GM08714 (cell line): Measurements from ENCODE around the gene SHISA3.
"Not testable (repeated sequence)": the region's sequence is repeated elsewhere in the genome, so short reads cannot be mapped to it uniquely, and the experiment has no call there.

ENCODE experiments used
- H3K4me3 ChIP-seq: fragments of 200-500 bp; sonication (Bioruptor generic); 2 replicates; pipeline ENCODE4 v1.5.1; 2014; ENCODE audit warnings: mild to moderate bottlenecking, low read length, inconsistent platforms
- ZNF274 ChIP-seq: IDR thresholded peaks from 2 replicates; pipeline ENCODE4 v1.6.1; 2012; ENCODE audit warnings: mild to moderate bottlenecking, low read depth, low read length

SHISA3 gene

DNA sequence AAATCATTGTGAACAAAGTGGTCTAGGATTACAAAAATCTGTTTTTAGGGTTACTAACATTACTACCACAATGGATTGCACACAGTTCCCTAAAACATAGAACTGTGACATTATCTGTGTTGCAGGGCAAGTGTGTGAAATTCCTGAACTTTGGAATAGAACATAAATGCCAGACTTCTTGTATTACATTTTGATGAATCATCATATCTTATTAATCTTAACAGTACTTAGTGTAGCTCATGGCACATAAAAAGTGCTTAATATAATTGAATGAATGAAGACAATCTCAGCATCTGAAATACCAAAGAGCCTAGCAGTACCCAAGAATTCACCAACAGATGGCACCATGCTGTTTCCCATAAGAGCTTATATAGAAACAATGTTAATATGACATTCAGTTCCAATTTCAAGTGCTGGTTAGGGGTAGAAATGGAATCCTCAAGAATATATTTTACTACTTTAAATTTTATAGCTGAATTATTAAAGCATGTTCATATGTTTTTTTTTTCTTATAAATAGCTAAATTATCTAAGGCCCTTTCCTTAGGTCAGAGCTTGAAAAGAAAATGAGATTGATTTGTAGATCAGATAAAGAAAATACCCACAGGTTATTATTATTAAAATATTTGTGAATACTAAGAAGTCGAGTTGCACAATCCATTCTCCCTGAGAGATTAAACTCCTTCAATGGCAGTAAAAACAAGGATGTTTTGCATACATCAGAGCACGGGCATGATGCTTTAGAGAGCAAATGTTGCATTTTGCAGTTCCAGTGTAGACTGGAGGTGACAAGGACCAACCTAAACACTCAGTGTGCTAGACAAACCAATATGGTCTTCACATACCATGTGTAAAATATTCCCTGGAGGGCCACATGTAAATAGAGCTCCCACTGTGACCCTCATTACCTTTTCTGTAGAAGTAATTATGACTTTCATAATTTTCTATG lies 25.7 kb upstream of the SHISA3 start:
- H3K4me3 ChIP-seq: no peak overlapping the region
- no peak for TF ChIP-seq ZNF274

DNA sequence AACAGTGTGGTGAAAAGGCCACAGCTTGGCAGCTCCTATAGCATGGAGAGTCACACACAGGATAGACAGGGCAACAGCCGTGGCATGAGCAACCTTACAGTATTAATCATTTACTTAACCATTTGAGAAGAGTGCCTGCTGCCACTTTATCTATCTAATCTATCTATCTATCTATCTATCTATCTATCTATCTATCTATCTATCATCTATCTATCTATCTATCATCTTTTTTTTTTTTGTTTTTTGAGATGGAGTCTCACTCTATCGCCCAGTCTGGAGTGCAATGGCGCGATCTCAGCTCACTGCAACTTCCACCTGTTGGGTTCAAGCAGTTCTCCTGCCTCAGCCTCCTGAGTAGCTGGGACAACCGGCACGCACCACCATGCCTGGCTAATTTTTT lies 25.0 kb upstream of the SHISA3 start:
- not testable (repeated sequence) for H3K4me3 ChIP-seq

DNA sequence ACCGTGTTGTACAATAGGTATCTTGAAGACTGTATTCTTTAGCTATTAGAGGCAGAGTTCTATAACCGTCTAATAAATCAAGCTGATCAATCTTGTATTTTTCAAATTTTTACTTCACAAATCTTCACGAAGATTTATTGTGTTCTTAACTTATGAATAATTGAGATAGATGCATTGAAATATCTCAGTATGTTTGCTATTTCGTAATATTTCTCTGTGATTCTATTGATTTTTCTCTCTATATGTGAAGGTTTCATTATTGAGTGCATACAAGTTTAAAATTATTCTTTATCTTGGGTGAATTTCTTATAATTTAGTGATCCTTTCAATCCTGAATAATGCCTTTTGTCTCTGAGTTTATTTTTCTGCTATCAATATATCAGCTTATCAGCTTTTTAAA lies 19.8 kb upstream of the SHISA3 start:
- H3K4me3 ChIP-seq: no peak overlapping the region
- no peak for TF ChIP-seq ZNF274

DNA sequence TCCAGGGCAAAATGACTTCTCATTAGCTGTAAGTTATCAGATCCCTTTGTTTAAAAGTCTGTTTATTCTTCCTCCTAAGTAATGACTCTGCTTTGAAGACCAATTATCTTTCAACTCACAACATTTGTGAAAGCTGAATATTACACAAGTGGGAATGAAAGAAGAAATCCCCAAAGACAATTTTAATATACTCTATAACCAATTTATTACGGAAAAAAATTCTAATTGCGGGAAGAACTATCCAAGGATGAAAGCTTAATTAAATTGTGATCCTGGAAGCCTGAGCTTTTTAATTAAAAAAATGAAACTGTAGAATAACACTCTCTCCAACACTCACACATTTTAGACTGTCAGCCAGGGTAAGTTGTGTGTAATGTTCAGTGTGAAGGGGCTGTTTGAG lies 15.6 kb upstream of the SHISA3 start:
- no peak for TF ChIP-seq ZNF274
- H3K4me3 ChIP-seq: no peak overlapping the region

GRCh38 chr4:42385516-42385915 lies 11.8 kb upstream of the SHISA3 start:
- TF ChIP-seq ZNF274: no peak
- H3K4me3 ChIP-seq: no peak overlapping the region

DNA sequence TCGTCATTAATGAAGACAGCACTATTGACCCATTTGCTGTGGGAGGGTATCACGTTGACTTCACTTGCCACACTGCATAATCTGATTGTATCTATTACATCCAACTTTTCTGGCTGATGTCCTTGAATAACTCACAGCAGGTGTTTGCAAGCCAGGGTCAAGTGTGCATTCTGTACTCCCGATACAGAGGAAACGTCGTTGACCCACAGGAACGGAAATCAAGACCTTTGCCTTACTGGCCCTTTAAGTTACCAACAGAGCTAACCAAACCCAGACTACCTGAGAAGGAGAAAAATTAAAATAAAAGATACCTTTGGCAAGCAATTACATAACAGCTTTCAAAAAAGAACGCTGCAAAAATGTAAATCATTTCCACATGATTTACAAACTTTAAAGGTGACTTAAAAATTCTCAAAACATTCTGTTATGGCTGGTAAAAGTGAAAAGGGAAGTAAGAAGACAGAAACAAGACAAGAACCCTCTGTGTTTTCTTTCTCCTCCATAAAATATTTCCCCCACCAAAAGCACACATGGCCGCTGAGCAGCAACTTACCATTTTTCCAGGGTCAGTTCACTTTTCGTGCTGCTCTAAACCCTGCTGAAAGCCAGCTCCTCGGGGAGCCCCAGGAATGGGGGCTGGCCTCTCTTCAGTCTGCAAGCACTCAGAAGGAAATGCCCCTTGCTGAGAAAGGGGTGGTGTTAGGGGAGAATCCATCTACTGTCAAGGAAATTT lies 6.5 kb upstream of the SHISA3 start:
- no peak overlapping the region for H3K4me3 ChIP-seq
- TF ChIP-seq ZNF274: no peak

GRCh38 chr4:42391355-42391664 lies 6.0 kb upstream of the SHISA3 start:
- H3K4me3 ChIP-seq: no peak overlapping the region
- no peak for TF ChIP-seq ZNF274

DNA sequence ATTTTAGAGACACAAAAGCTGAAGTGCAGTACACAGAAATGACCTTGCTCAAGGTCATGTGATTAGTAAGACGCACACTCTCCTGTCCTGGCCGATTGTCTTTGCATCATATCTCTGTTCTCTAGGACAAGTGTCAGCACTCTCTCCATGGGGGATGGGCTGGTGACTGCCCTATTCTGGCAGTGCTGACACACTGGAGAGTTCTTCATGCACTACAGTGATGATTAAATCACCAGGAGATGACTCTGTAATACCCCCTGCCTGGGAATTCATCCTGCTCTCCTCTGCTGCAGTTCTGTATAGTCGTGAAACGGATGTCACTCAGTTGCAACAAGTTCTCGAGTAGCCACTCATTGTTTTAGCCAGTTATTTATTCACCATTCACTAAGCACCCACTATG lies 5.3 kb upstream of the SHISA3 start:
- no peak overlapping the region for H3K4me3 ChIP-seq
- no peak for TF ChIP-seq ZNF274

GRCh38 chr4:42392436-42392835 lies 4.9 kb upstream of the SHISA3 start:
- no peak for TF ChIP-seq ZNF274
- H3K4me3 ChIP-seq: no peak overlapping the region

DNA sequence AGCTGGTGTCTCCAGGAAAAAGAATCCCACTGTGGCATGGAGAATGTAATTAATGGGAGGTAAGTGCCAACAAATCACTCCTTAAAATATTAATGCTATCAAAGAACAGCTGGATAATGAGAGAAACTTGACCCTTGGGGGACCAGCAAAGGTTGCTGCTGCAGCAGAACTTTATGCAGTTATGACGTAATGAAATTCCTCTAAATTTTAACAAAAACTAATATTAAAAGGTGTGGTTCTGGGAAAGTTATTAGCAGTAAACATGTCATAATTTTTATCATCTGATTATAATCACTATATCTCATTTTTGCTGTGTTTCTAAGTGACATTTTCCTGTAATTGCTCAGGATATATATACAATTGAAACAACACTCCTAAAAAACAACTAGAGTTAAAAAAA lies 1.7 kb upstream of the SHISA3 start:
- no peak overlapping the region for H3K4me3 ChIP-seq
- TF ChIP-seq ZNF274: no peak

DNA sequence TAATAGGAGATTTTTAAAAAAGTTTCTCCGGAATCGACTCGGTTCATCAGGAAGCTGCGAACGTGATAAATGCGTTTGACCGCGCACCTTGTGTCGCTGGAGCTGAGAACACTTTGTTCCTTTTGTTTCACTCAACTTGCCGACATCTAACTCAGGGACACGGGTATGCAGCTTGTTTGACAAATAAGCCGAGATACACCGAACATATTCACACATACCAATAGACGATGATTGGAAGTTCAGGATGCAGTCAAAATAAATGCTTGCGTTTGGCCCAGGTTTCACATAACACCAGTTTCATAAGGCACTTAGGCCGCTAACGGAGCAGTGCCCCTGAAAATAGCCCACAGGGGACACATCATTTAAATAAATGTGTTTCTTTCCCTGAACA lies 932 bp upstream of the SHISA3 start:
- H3K4me3 ChIP-seq: peak overlapping the region; percentile 57; the same call in 1 of the 2 replicates
- TF ChIP-seq ZNF274: no peak

DNA sequence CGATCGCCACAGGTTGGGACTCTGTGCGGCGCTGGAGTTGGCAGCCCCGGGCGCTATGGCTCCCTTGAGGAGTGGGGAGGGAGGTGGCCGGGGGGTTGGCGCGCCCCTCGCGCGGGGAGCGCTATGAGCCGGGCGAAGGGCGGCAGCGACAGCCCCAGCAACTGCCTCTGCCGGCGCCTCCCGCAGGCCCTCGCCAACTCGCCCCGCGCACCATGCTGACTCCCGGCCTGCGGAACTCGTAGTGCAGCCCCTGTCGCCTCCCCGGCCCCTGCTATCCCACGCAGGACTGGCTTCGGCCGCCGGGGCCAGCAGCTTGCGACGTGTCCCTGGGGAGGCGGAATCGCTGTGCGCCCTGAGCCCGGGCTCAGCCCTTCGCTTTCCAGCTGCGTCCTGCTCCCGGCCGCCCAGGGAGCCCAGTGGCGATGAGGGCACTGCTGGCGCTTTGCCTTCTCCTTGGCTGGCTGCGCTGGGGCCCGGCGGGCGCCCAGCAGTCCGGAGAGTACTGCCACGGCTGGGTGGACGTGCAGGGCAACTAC lies 415 bp downstream of the SHISA3 start:
- TF ChIP-seq ZNF274: no peak
- H3K4me3 ChIP-seq: peak overlapping the region; percentile 57; the same call in 1 of the 2 replicates

GRCh38 chr4:42398171-42398870 lies 1.0 kb downstream of the SHISA3 start:
- TF ChIP-seq ZNF274: no peak
- peak overlapping the region; percentile 57; the same call in 1 of the 2 replicates for H3K4me3 ChIP-seq

DNA sequence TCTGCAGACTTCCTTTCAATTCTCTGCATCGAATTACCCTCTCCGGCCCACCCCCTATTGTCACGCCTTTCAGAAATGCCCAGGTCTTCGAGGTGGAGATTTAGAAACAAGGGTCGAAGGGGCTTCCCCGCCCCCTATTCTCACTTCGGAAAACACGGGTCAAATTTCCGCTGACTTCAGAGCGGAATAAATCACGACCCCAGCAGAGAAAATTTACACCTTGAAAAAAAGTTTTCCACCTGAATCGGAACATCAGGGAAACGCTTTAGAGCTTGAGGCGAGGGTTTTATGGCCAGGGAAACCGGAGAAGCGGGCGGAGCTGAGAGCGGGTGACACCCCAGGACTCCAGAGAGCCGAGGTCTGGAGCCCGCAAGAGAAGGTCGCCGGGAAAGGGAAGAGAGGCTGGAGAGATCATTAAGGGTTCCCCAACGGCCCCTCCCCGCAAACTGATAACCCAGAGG lies 1.6 kb downstream of the SHISA3 start:
- H3K4me3 ChIP-seq: peak overlapping the region; percentile 57; the same call in 1 of the 2 replicates
- TF ChIP-seq ZNF274: no peak

GRCh38 chr4:42399393-42399792 lies 2.1 kb downstream of the SHISA3 start:
- H3K4me3 ChIP-seq: no peak overlapping the region; the same call in 1 of the 2 replicates
- no peak for TF ChIP-seq ZNF274
